Caco-2 (cell line): Measurements from ENCODE around the gene SDC1. TPM values are rescaled to one million over a fixed set of nuclear protein-coding genes. Genes with fewer than 3 reads are reported as not detected.

Experiments
- BruUV-seq: library from RNA; stranded (reverse); fragments of 400-500 nt; replicated peaks from 2 replicates; lab custom pipeline; 2021; lab: Mats Ljungman, UMichigan
- CTCF ChIA-PET: fragments of 300-600 bp; sonication (Branson Sonifier 250); formaldehyde crosslinking; loops from one replicate; lab custom pipeline; 2022; ENCODE audit warnings: antibody characterized with exemption; lab: Charles Lee
- POLR2A ChIA-PET: fragments of 300-600 bp; sonication (Branson Sonifier 250); formaldehyde crosslinking; loops from one replicate; lab custom pipeline; 2022; ENCODE audit warnings: antibody characterized with exemption; lab: Charles Lee
- DNase-seq, 2 experiments: peaks; one replicate each; pipeline versions ENCODE4 v3.0.0 to v3.0.0-alpha.2; 2020 to 2022
- H3K27me3 ChIP-seq: replicated peaks from 2 replicates; pipeline ENCODE4 v1.6.0; 2011; ENCODE audit warnings: low read length; ENCODE audit not compliant: control insufficient read depth, insufficient read depth
- H3K36me3 ChIP-seq: 2 replicates; pipeline ENCODE4 v1.5.1; 2011; ENCODE audit warnings: low read length; ENCODE audit not compliant: control insufficient read depth, insufficient read depth
- H3K4me1 ChIP-seq: fragments of 250-450 bp; sonication (Bioruptor Pico); 2 replicates; pipeline ENCODE4 v1.5.1; 2020; ENCODE audit warnings: mild to moderate bottlenecking
- H3K4me3 ChIP-seq: 2 replicates; pipeline ENCODE4 v1.5.1; 2011; ENCODE audit warnings: low read depth, mild to moderate bottlenecking, control low read depth, low read length
- H3K9me3 ChIP-seq: fragments of 250-450 bp; sonication (Bioruptor Pico); 2 replicates; pipeline ENCODE4 v1.5.1; 2020; ENCODE audit warnings: mild to moderate bottlenecking, moderate library complexity
- H3K27ac Mint-ChIP-seq: one replicate; pipeline ENCODE4 v1.8.0; 2022; ENCODE audit warnings: mixed read lengths; ENCODE audit not compliant: unreplicated experiment
- H3K27me3 Mint-ChIP-seq: one replicate; pipeline ENCODE4 v1.8.0; 2022; ENCODE audit warnings: mixed read lengths; ENCODE audit not compliant: insufficient read depth, unreplicated experiment
- H3K36me3 Mint-ChIP-seq: one replicate; pipeline ENCODE4 v1.8.0; 2022; ENCODE audit warnings: mild to moderate bottlenecking, mixed read lengths; ENCODE audit not compliant: insufficient read depth, unreplicated experiment
- H3K4me1 Mint-ChIP-seq: one replicate; pipeline ENCODE4 v1.8.0; 2022; ENCODE audit warnings: low read depth, mixed read lengths; ENCODE audit not compliant: unreplicated experiment
- H3K4me3 Mint-ChIP-seq: one replicate; pipeline ENCODE4 v1.8.0; 2022; ENCODE audit warnings: mild to moderate bottlenecking, moderate library complexity, mixed read lengths; ENCODE audit not compliant: unreplicated experiment
- H3K9me3 Mint-ChIP-seq: one replicate; pipeline ENCODE4 v1.8.0; 2022; ENCODE audit warnings: mixed read lengths; ENCODE audit not compliant: unreplicated experiment
- CTCF ChIP-seq, 2 experiments: fragments of 200-600 bp in 1 of 2; IDR thresholded peaks; 1 replicate in 1 of 2; 2 replicates in 1 of 2; pipeline versions ENCODE4 v1.5.1 to v1.8.0; 2011 to 2022; ENCODE audit warnings: antibody characterized with exemption in 1 of 2, control low read depth in 1 of 2, inconsistent platforms in 1 of 2, low read depth in 1 of 2, low read length in 1 of 2, mild to moderate bottlenecking in 1 of 2, moderate library complexity in 1 of 2; ENCODE audit not compliant: insufficient read depth in 1 of 2, severe bottlenecking in 1 of 2, unreplicated experiment in 1 of 2
- intact Hi-C: fragments of 100-400 bp; cut with micrococcal nuclease; formaldehyde crosslinking; loops from one replicate; pipeline ENCODE4 v1.10.0; 2022; ENCODE audit not compliant: unreplicated experiment
- total RNA-seq: library from RNA; stranded (reverse); gene quantifications from 2 replicates; pipeline ENCODE4 v1.2.3, GENCODE V29; 2022

Gene SDC1
- total RNA-seq, 1 experiment from 2014 or later, result 24.3 TPM

GRCh38 chr2:20223407-20224163 is 1.3 kb downstream of the SDC1 start:
- DNase-seq, result peak in 1 of 2 experiments; percentile 60
- BruUV-seq, result no TSS peak

GRCh38 chr2:20222769-20223406 is 2.0 kb downstream of the SDC1 start:
- TF ChIP-seq CTCF (IDR thresholded peaks at IDR 0.05; ENCODE audit: insufficient read depth in 1 of 2, low read depth in 1 of 2, low read length in 1 of 2, severe bottlenecking in 1 of 2, unreplicated experiment in 1 of 2), result no peak
- H3K36me3 ChIP-seq, result no peaks in the 10 kb centered on the region
- peak overlapping the region; percentile 71 for H3K4me3 Mint-ChIP-seq
- DNase-seq, result no peak
- CTCF ChIA-PET, result interaction anchor here (0.7 to 3.3 kb wide), 4 partner anchors 9 to 17 kb away, joined by 3 to 27 read pairs (median 3); no protein-coding TSS in a partner anchor
- peaks cover 19% of the 10 kb centered on the region for H3K4me1 ChIP-seq
- peak overlapping the region; percentile 56 for H3K4me3 ChIP-seq
- no peaks in the 10 kb centered on the region for H3K9me3 ChIP-seq
- no peaks in the 10 kb centered on the region for H3K27me3 ChIP-seq
- BruUV-seq, result TSS peak; percentile 24
- no peaks in the 10 kb centered on the region for H3K9me3 Mint-ChIP-seq
- H3K27me3 Mint-ChIP-seq, result no peaks in the 10 kb centered on the region
- peaks cover 7% of the 10 kb centered on the region for H3K36me3 Mint-ChIP-seq
- H3K4me1 Mint-ChIP-seq, result peaks cover 13% of the 10 kb centered on the region
- POLR2A ChIA-PET, result interaction anchor here (0.6 to 1.1 kb wide), 2 partner anchors 9 to 47 kb away, joined by 3 to 5 read pairs; no protein-coding TSS in a partner anchor
- no peak overlapping the region for H3K27ac Mint-ChIP-seq
- intact Hi-C loops, result loop anchor here (1.0 kb wide), 1 partner anchor 10 kb away; no protein-coding TSS in a partner anchor

More at GRCh38 chr2:20223407-20224163, 1.3 kb downstream of the SDC1 start:
- Histone ChIP-seq H3K4me1 (peaks cover 19% of the 10 kb centered on the region), H3K9me3 (no peaks in the 10 kb centered on the region), H3K27me3 (no peaks in the 10 kb centered on the region), H3K36me3 (no peaks in the 10 kb centered on the region), H3K4me3 (peak overlapping the region; percentile 56)
- H3K27me3 Mint-ChIP-seq, result no peaks in the 10 kb centered on the region
- intact Hi-C loops, result loop anchor here (1.0 to 2.0 kb wide), 2 partner anchors 10 to 39 kb away; no protein-coding TSS in a partner anchor
- peak overlapping the region; percentile 71 for H3K4me3 Mint-ChIP-seq
- no peaks in the 10 kb centered on the region for H3K9me3 Mint-ChIP-seq
- no peak for TF ChIP-seq CTCF (IDR thresholded peaks at IDR 0.05; ENCODE audit: insufficient read depth in 1 of 2, low read depth in 1 of 2, low read length in 1 of 2, severe bottlenecking in 1 of 2, unreplicated experiment in 1 of 2)
- ChIA-PET CTCF (interaction anchor here (0.5 to 3.3 kb wide), 6 partner anchors 10 to 117 kb away, joined by 3 to 27 read pairs (median 6); no protein-coding TSS in a partner anchor), POLR2A (interaction anchor here (0.6 to 1.1 kb wide), 2 partner anchors 9 to 47 kb away, joined by 3 to 5 read pairs; no protein-coding TSS in a partner anchor)
- H3K4me1 Mint-ChIP-seq, result peaks cover 13% of the 10 kb centered on the region
- H3K36me3 Mint-ChIP-seq, result peaks cover 7% of the 10 kb centered on the region
- no peak overlapping the region for H3K27ac Mint-ChIP-seq
